Caco-2 (cell line): Measurements from ENCODE around the gene ASPG. TPM values are rescaled to one million over a fixed set of nuclear protein-coding genes. Genes with fewer than 3 reads are reported as not detected.
"Not testable (repeated sequence)": the region's sequence is repeated elsewhere in the genome, so short reads cannot be mapped to it uniquely, and the experiment has no call there.

ENCODE experiments used
- BruUV-seq: library from RNA; stranded (reverse); fragments of 400-500 nt; replicated peaks from 2 replicates; lab custom pipeline; 2021; lab: Mats Ljungman, UMichigan
- CTCF ChIA-PET: fragments of 300-600 bp; sonication (Branson Sonifier 250); formaldehyde crosslinking; loops from one replicate; lab custom pipeline; 2022; ENCODE audit warnings: antibody characterized with exemption; lab: Charles Lee
- POLR2A ChIA-PET: fragments of 300-600 bp; sonication (Branson Sonifier 250); formaldehyde crosslinking; loops from one replicate; lab custom pipeline; 2022; ENCODE audit warnings: antibody characterized with exemption; lab: Charles Lee
- DNase-seq, 2 experiments: peaks; one replicate each; pipeline versions ENCODE4 v3.0.0 to v3.0.0-alpha.2; 2020 to 2022
- H3K27me3 ChIP-seq: replicated peaks from 2 replicates; pipeline ENCODE4 v1.6.0; 2011; ENCODE audit warnings: low read length; ENCODE audit not compliant: control insufficient read depth, insufficient read depth
- H3K36me3 ChIP-seq: 2 replicates; pipeline ENCODE4 v1.5.1; 2011; ENCODE audit warnings: low read length; ENCODE audit not compliant: control insufficient read depth, insufficient read depth
- H3K4me1 ChIP-seq: fragments of 250-450 bp; sonication (Bioruptor Pico); 2 replicates; pipeline ENCODE4 v1.5.1; 2020; ENCODE audit warnings: mild to moderate bottlenecking
- H3K4me3 ChIP-seq: 2 replicates; pipeline ENCODE4 v1.5.1; 2011; ENCODE audit warnings: low read depth, mild to moderate bottlenecking, control low read depth, low read length
- H3K9me3 ChIP-seq: fragments of 250-450 bp; sonication (Bioruptor Pico); 2 replicates; pipeline ENCODE4 v1.5.1; 2020; ENCODE audit warnings: mild to moderate bottlenecking, moderate library complexity
- H3K27ac Mint-ChIP-seq: one replicate; pipeline ENCODE4 v1.8.0; 2022; ENCODE audit warnings: mixed read lengths; ENCODE audit not compliant: unreplicated experiment
- H3K27me3 Mint-ChIP-seq: one replicate; pipeline ENCODE4 v1.8.0; 2022; ENCODE audit warnings: mixed read lengths; ENCODE audit not compliant: insufficient read depth, unreplicated experiment
- H3K36me3 Mint-ChIP-seq: one replicate; pipeline ENCODE4 v1.8.0; 2022; ENCODE audit warnings: mild to moderate bottlenecking, mixed read lengths; ENCODE audit not compliant: insufficient read depth, unreplicated experiment
- H3K4me1 Mint-ChIP-seq: one replicate; pipeline ENCODE4 v1.8.0; 2022; ENCODE audit warnings: low read depth, mixed read lengths; ENCODE audit not compliant: unreplicated experiment
- H3K4me3 Mint-ChIP-seq: one replicate; pipeline ENCODE4 v1.8.0; 2022; ENCODE audit warnings: mild to moderate bottlenecking, moderate library complexity, mixed read lengths; ENCODE audit not compliant: unreplicated experiment
- H3K9me3 Mint-ChIP-seq: one replicate; pipeline ENCODE4 v1.8.0; 2022; ENCODE audit warnings: mixed read lengths; ENCODE audit not compliant: unreplicated experiment
- CTCF ChIP-seq, 2 experiments: fragments of 200-600 bp in 1 of 2; IDR thresholded peaks; 1 replicate in 1 of 2; 2 replicates in 1 of 2; pipeline versions ENCODE4 v1.5.1 to v1.8.0; 2011 to 2022; ENCODE audit warnings: antibody characterized with exemption in 1 of 2, control low read depth in 1 of 2, inconsistent platforms in 1 of 2, low read depth in 1 of 2, low read length in 1 of 2, mild to moderate bottlenecking in 1 of 2, moderate library complexity in 1 of 2; ENCODE audit not compliant: insufficient read depth in 1 of 2, severe bottlenecking in 1 of 2, unreplicated experiment in 1 of 2
- intact Hi-C: fragments of 100-400 bp; cut with micrococcal nuclease; formaldehyde crosslinking; loops from one replicate; pipeline ENCODE4 v1.10.0; 2022; ENCODE audit not compliant: unreplicated experiment
- total RNA-seq: library from RNA; stranded (reverse); gene quantifications from 2 replicates; pipeline ENCODE4 v1.2.3, GENCODE V29; 2022

ASPG gene
- total RNA-seq, 1 experiment from 2014 or later = not detected

GRCh38 chr14:104152246-104152575 lies 66.7 kb downstream of the ASPG start:
- H3K4me3 Mint-ChIP-seq = no peak overlapping the region
- no peaks in the 10 kb centered on the region for H3K36me3 ChIP-seq
- no peak for TF ChIP-seq CTCF (IDR thresholded peaks at IDR 0.05; ENCODE audit: insufficient read depth in 1 of 2, low read depth in 1 of 2, low read length in 1 of 2, severe bottlenecking in 1 of 2, unreplicated experiment in 1 of 2)
- no peaks in the 10 kb centered on the region for H3K9me3 Mint-ChIP-seq
- ChIA-PET CTCF (no interaction called here), POLR2A (no interaction called here)
- intact Hi-C loops = no loop called here
- no peaks in the 10 kb centered on the region for H3K27me3 Mint-ChIP-seq
- no TSS peak for BruUV-seq
- no peak overlapping the region for H3K4me3 ChIP-seq
- no peaks in the 10 kb centered on the region for H3K27me3 ChIP-seq
- no peaks in the 10 kb centered on the region for H3K4me1 ChIP-seq
- no peaks in the 10 kb centered on the region for H3K36me3 Mint-ChIP-seq
- no peak overlapping the region for H3K27ac Mint-ChIP-seq
- DNase-seq = no peak
- no peaks in the 10 kb centered on the region for H3K9me3 ChIP-seq
- H3K4me1 Mint-ChIP-seq = no peaks in the 10 kb centered on the region

DNA sequence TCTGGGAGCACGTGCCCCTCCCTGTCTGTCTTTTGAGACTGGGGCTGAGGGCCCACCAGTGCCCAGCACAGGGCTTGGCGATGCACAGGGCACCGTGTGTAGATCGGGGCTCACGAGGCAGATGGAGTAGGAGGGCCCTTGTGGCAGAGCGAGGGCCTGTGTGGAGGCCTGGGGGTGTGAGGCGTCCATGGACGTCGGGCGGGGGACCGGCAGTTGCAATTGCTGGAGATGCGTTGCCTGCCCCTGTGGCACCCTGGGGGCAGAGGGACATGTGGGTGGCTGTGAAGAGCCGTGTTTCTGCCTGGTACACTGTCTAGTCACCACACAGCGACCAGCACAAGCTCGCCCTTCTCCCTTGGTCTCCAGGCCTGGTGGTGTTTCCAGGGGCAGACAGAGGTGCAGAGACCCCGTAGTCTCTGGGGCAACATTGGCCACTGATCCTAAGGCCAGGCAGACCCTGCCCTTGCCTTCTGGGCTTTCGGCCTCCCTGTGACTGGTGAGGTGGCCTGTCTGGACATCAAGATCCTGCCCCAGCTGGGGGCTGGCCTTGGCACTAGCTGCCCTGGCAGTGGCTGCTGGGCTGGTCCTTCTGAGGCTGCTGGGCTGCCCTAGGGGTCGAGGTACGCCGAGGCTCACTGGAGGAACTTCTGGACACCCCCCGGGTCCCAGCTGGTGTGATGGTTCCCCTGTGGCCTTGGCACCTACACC lies 67.3 kb downstream of the ASPG start:
- no peak for DNase-seq
- no TSS peak for BruUV-seq
- Mint-ChIP-seq H3K4me3 (no peak overlapping the region), H3K27me3 (no peaks in the 10 kb centered on the region), H3K4me1 (no peaks in the 10 kb centered on the region), H3K27ac (no peak overlapping the region), H3K9me3 (no peaks in the 10 kb centered on the region), H3K36me3 (no peaks in the 10 kb centered on the region)
- Histone ChIP-seq H3K4me1 (no peaks in the 10 kb centered on the region), H3K36me3 (no peaks in the 10 kb centered on the region), H3K9me3 (no peaks in the 10 kb centered on the region), H3K27me3 (no peaks in the 10 kb centered on the region), H3K4me3 (no peak overlapping the region)
- no peak for TF ChIP-seq CTCF (IDR thresholded peaks at IDR 0.05; ENCODE audit: insufficient read depth in 1 of 2, low read depth in 1 of 2, low read length in 1 of 2, severe bottlenecking in 1 of 2, unreplicated experiment in 1 of 2)
- ChIA-PET CTCF (no interaction called here), POLR2A (no interaction called here)
- intact Hi-C loops = no loop called here

- POLR2A ChIA-PET, BruUV-seq, H3K27me3 Mint-ChIP-seq: not testable (repeated sequence)
These were observed 67.9 kb downstream of the ASPG start for GRCh38 chr14:104153394-104153755.

More at GRCh38 chr14:104153394-104153755, 67.9 kb downstream of the ASPG start:
- H3K9me3 ChIP-seq, H3K27me3 ChIP-seq, H3K4me1 ChIP-seq, H3K36me3 ChIP-seq, H3K4me3 ChIP-seq, DNase-seq, H3K9me3 Mint-ChIP-seq, H3K36me3 Mint-ChIP-seq, H3K4me1 Mint-ChIP-seq, H3K27ac Mint-ChIP-seq, intact Hi-C loops, H3K4me3 Mint-ChIP-seq, CTCF ChIA-PET: not testable (repeated sequence)
